Calu3 (cell line): ENCODE measurements around the gene TMEM108. TPM values are rescaled to one million over a fixed set of nuclear protein-coding genes. Genes with fewer than 3 reads are reported as not detected.

ENCODE experiments used
- BruUV-seq: library from RNA; stranded (reverse); fragments of 400-500 nt; replicated peaks from 2 replicates; lab custom pipeline; 2021; lab: Mats Ljungman, UMichigan
- CTCF ChIA-PET: fragments of 300-600 bp; sonication (Branson Sonifier 250); formaldehyde crosslinking; loops from one replicate; lab custom pipeline; 2022; ENCODE audit warnings: antibody characterized with exemption; lab: Charles Lee
- DNase-seq: peaks from one replicate; pipeline ENCODE4 v3.0.0; 2022
- H3K27ac Mint-ChIP-seq: one replicate; pipeline ENCODE4 v1.8.0; 2022; ENCODE audit warnings: mixed read lengths; ENCODE audit not compliant: unreplicated experiment
- H3K27me3 Mint-ChIP-seq: one replicate; pipeline ENCODE4 v1.8.0; 2022; ENCODE audit warnings: mixed read lengths; ENCODE audit not compliant: unreplicated experiment
- H3K36me3 Mint-ChIP-seq: one replicate; pipeline ENCODE4 v1.8.0; 2022; ENCODE audit warnings: mild to moderate bottlenecking, moderate library complexity, mixed read lengths; ENCODE audit not compliant: insufficient read depth, unreplicated experiment
- H3K4me1 Mint-ChIP-seq: one replicate; pipeline ENCODE4 v1.8.0; 2022; ENCODE audit warnings: mild to moderate bottlenecking, low read depth, mixed read lengths; ENCODE audit not compliant: unreplicated experiment
- H3K4me3 Mint-ChIP-seq: one replicate; pipeline ENCODE4 v1.8.0; 2022; ENCODE audit warnings: mild to moderate bottlenecking, low read depth, moderate library complexity, mixed read lengths; ENCODE audit not compliant: unreplicated experiment
- H3K9me3 Mint-ChIP-seq: one replicate; pipeline ENCODE4 v1.8.0; 2022; ENCODE audit warnings: low read depth, mixed read lengths; ENCODE audit not compliant: unreplicated experiment
- CTCF ChIP-seq: fragments of 200-600 bp; IDR thresholded peaks from one replicate; pipeline ENCODE4 v1.8.0; 2022; ENCODE audit warnings: antibody characterized with exemption; ENCODE audit not compliant: unreplicated experiment
- intact Hi-C: fragments of 100-400 bp; cut with micrococcal nuclease; formaldehyde crosslinking; loops from one replicate; pipeline ENCODE4 v1.10.0; 2022; ENCODE audit not compliant: unreplicated experiment
- total RNA-seq: library from RNA; stranded (reverse); gene quantifications from 2 replicates; pipeline ENCODE4 v1.2.3, GENCODE V29; 2022

The TMEM108 gene
- total RNA-seq, 1 experiment from 2014 or later, result not detected

DNA sequence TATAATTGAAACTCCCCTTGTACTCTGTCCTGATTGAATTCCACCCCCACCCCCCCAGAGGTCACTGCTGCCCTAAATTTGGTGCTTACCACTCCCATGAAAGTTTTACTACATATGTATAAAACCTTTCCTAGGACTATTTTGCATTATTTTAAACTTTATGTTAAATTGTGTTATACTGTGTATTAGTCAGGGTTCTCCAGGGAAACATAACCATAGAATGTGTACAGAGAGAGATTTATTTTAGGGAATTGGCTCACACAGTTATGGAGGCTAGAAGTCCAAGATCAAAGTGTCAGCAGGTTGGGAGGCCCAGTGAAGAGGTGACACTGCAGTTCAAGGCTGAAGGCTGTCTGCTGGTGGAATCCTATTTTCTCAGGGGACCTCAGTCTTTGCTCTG lies 390.9 kb downstream of the TMEM108 start:
- Mint-ChIP-seq H3K4me1 (no peaks in the 10 kb centered on the region), H3K36me3 (peaks cover 5% of the 10 kb centered on the region), H3K4me3 (no peak overlapping the region), H3K9me3 (no peaks in the 10 kb centered on the region), H3K27ac (no peak overlapping the region), H3K27me3 (peaks cover 50% of the 10 kb centered on the region)
- CTCF ChIA-PET, result no interaction called here
- DNase-seq, result no peak
- BruUV-seq, result no TSS peak
- TF ChIP-seq CTCF, result no peak
- intact Hi-C loops, result no loop called here

DNA sequence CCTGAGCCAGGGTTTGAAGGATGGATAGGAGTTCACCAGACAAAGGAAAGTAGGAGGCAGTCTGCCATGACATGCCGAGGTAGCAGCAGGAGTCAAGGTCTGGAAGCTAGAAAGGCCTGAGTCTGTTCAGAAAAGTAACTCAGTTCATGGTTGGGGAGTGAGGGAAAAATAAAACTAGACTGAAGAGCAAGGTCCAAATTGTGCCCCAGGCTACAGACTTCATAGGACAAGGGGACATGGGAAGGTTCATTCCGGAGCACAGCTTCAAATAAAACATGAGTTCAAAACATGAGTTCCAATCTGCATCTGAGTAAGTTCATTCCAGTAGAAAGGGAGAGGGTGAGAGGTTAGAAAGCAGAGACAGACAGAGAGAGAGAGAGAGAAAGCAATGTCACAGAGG lies 401.4 kb downstream of the TMEM108 start:
- H3K36me3 Mint-ChIP-seq, result no peaks in the 10 kb centered on the region
- H3K27ac Mint-ChIP-seq, result no peak overlapping the region
- DNase-seq, result no peak
- H3K4me3 Mint-ChIP-seq, result no peak overlapping the region
- peaks cover 4% of the 10 kb centered on the region for H3K9me3 Mint-ChIP-seq
- no peaks in the 10 kb centered on the region for H3K27me3 Mint-ChIP-seq
- CTCF ChIA-PET, result interaction anchor here (0.6 kb wide), 1 partner anchor 169 kb away, joined by 3 read pairs; no protein-coding TSS in a partner anchor
- no TSS peak for BruUV-seq
- H3K4me1 Mint-ChIP-seq, result peaks cover 30% of the 10 kb centered on the region
- TF ChIP-seq CTCF, result no peak
- intact Hi-C loops, result loop anchor here (5.0 kb wide), 1 partner anchor 1668 kb away; no protein-coding TSS in a partner anchor

- no peaks in the 10 kb centered on the region for H3K27me3 Mint-ChIP-seq
- no TSS peak for BruUV-seq
- peaks cover 4% of the 10 kb centered on the region for H3K9me3 Mint-ChIP-seq
- no peak for DNase-seq
- no peak for TF ChIP-seq CTCF
- intact Hi-C loops, result no loop called here
- H3K4me3 Mint-ChIP-seq, result no peak overlapping the region
- H3K27ac Mint-ChIP-seq, result no peak overlapping the region
- peaks cover 35% of the 10 kb centered on the region for H3K4me1 Mint-ChIP-seq
- no peaks in the 10 kb centered on the region for H3K36me3 Mint-ChIP-seq
- CTCF ChIA-PET, result no interaction called here
Observed at GRCh38 chr3:133440652-133441051, 402.5 kb downstream of the TMEM108 start.

GRCh38 chr3:133441867-133442270 lies 403.7 kb downstream of the TMEM108 start:
- intact Hi-C loops, result no loop called here
- DNase-seq, result no peak
- H3K27ac Mint-ChIP-seq, result no peak overlapping the region
- H3K36me3 Mint-ChIP-seq, result no peaks in the 10 kb centered on the region
- CTCF ChIA-PET, result interaction anchor here (1.0 kb wide), 1 partner anchor 137 kb away, joined by 3 read pairs; no protein-coding TSS in a partner anchor
- no peak overlapping the region for H3K4me3 Mint-ChIP-seq
- no peaks in the 10 kb centered on the region for H3K27me3 Mint-ChIP-seq
- peaks cover 35% of the 10 kb centered on the region for H3K4me1 Mint-ChIP-seq
- peaks cover 4% of the 10 kb centered on the region for H3K9me3 Mint-ChIP-seq
- TF ChIP-seq CTCF, result no peak
- no TSS peak for BruUV-seq
